SKM-1 treated with dmso at 0.1 percent for 144 hours (cell line): ENCODE measurements around the gene PGC.
"Not testable (repeated sequence)": the region's sequence is repeated elsewhere in the genome, so short reads cannot be mapped to it uniquely, and the experiment has no call there.

Source experiments
- DNase-seq: peaks from one replicate; lab custom pipeline; 2025; ENCODE audit not compliant: unreplicated experiment; lab: John Stamatoyannopoulos, UW

The PGC gene

DNA sequence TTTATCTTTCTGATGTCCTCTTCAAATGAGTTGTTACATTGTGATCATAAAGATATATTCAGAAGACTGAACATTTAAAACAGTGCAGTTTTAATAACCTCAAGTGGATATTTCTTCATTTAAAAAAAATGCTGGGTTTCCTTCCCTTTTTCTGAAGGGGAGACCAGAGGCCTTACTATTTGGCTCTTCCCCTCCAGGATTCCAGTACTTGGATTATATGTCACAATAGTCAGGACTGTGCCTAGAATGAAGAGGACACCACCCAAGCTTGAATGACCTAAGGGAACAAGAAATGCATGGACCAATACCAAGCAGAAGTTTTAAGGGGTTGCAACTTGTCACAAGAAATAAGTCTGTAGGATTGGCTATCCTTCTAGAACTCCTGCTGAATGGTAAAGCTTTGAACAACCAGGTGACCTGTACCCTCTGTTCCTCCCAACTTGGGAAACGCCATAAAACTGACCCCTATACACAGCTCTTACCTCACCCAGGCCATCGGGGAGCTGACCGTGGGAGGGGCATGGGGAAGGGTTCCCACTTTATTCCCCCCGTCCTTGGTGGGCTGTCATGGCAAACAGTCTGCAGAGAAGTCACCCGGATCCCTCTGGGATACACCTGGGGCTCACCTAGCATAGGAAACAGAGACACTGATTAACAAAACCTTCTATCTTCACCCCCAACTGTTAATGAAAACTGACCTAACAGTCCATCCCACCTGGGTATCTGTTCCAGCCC, 30.5 kb upstream of the PGC start:
- DNase-seq = peak; percentile 29

GRCh38 chr6:41775293-41775882, 28.2 kb upstream of the PGC start:
- DNase-seq = no peak

- DNase-seq = no peak
Observed at GRCh38 chr6:41774841-41775240, 27.6 kb upstream of the PGC start.

- no peak for DNase-seq
Observed at GRCh38 chr6:41771058-41771983, 24.1 kb upstream of the PGC start.

DNA sequence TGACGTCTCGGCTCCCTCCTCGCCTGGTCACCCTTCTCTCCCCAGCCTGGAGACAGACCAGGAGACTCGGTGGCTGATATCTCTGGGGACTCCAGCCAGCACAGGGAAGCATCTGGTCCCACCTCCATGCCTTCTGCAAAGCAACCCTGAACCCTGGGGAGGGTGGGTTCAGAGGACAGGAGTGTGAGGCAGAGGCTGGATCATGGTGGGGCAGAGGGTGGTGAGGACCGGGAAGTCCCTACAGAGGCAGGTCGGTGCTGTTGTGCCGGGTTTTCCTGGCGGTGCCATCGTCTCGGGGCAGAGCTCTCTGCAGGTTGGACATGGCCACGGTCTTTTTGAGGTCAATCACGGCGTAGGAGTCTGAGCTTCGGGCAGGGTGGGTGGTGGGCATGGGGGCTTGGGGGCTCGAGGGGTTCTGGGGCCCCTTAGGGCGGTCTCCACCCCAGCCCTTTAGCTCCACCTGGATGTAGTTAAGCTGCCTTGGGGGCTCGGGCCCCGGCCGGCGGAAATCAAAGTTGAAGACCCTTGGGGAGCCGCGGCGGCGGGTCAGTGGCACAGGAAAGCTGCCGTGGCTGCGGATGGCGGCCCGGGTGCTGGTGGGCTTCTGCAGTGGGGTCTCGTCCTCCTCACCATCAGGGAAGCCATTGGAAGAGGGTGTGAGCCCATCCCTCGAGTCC, 23.3 kb upstream of the PGC start:
- no peak for DNase-seq

- DNase-seq = no peak
Observed at GRCh38 chr6:41769376-41769775, 22.2 kb upstream of the PGC start.

- no peak for DNase-seq
Observed at GRCh38 chr6:41768545-41769308, 21.5 kb upstream of the PGC start.

- peak; percentile 61 for DNase-seq
Observed at GRCh38 chr6:41767112-41767833, 20.1 kb upstream of the PGC start.

GRCh38 chr6:41766043-41766664, 19.0 kb upstream of the PGC start:
- not testable (repeated sequence) for DNase-seq

DNA sequence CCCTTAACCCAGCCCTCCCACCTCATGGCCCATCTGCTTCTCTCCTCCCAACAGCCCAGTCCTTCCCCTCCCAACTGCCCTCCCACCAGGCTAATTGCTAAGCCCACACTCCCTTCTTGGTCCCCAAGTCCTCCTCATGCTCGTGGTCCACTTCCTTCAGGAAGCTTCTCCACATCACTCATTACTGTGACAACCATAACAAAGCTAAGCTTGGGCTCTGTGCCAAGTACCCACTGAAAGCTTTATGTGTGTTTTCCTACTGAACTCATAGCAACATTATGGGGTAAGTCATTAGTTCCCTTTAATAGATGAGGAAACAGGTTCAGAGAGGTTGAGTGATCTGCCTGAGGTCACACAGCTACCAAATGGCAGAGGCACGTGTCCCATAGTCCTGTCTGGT, 16.3 kb upstream of the PGC start:
- DNase-seq = no peak

GRCh38 chr6:41759905-41760579, 12.8 kb upstream of the PGC start:
- DNase-seq = no peak

- no peak for DNase-seq
Observed at GRCh38 chr6:41759106-41759904, 12.1 kb upstream of the PGC start.

- DNase-seq = no peak
Observed at GRCh38 chr6:41758641-41759035, 11.4 kb upstream of the PGC start.

- DNase-seq = no peak
Observed at GRCh38 chr6:41757931-41758640, 10.9 kb upstream of the PGC start.

- no peak for DNase-seq
Observed at GRCh38 chr6:41757271-41757670, 10.1 kb upstream of the PGC start.

DNA sequence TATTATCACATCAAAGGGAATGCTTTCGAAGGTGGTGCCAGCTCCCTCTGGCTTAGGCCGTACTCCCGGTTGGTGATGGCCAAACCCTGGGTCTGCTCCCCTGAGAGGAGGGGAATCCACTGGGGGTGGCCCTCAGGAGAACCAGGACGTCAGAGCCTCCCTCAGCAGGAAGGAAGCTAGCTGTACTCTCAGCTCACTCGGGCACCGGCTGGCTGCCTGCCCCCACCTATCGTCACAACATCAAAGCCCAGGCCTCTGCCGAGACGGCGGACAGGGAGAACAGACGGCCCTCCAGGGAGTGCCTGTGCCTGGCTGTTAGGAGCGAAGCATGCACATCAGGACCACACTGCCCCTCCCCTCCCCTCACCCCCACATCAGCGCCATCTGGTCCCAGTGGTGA, 9.2 kb upstream of the PGC start:
- DNase-seq = no peak

DNA sequence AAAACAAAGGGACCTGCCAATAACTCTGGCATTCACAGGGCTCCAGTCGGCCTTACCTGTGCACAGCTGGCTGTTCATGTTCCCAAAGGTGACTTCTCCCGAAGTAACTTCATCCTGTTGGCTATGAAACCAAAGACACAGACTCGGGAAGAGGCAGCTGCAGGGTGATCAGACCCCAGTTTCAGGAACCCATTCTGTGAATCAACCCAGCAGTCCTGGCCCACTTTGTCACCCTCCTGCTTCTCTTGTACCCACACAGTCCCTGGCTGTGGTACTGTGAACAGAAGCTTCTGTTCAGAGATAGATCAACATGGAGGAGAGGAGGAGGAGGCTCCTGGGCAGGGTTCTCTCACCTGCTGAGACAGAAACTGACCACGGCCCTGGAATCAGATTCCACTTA, 8.7 kb upstream of the PGC start:
- no peak for DNase-seq
